Tibial artery (tissue), 4 donors: ENCODE data around the gene TYW3.

Source experiments
- DNase-seq, 2 donors: peaks; one replicate each; pipeline ENCODE4 v3.0.0-alpha.2; 2019
- H3K27ac ChIP-seq, 2 donors: fragments of 200-600 bp; sonication (generic) in 1 of 2; 1 replicate in 1 of 2; 2 replicates in 1 of 2; pipeline ENCODE4 v1.5.1; 2018 to 2019; ENCODE audit warnings: mild to moderate bottlenecking in 1 of 2
- H3K27me3 ChIP-seq, 2 donors: fragments of 200-600 bp; sonication (generic) in 1 of 2; one replicate each; pipeline versions ENCODE4 v1.5.1 to v1.6.0; 2016 to 2019
- H3K36me3 ChIP-seq, 3 donors: fragments of 200-600 bp; sonication (generic) in 2 of 3; one replicate each; pipeline ENCODE4 v1.5.1; 2016 to 2019; ENCODE audit warnings: mild to moderate bottlenecking in 2 of 3
- H3K4me1 ChIP-seq, 4 donors: fragments of 200-600 bp; sonication (generic) in 2 of 4; 1 replicate in 3 of 4; 2 replicates in 1 of 4; pipeline ENCODE4 v1.5.1; 2016 to 2019
- H3K4me3 ChIP-seq, 2 donors: fragments of 200-600 bp; sonication (generic) in 1 of 2; 1 replicate in 1 of 2; 2 replicates in 1 of 2; pipeline ENCODE4 v1.5.1; 2018 to 2019; ENCODE audit warnings: mild to moderate bottlenecking in 2 of 2
- H3K9me3 ChIP-seq, 3 donors: fragments of 200-600 bp; sonication (generic) in 1 of 3; one replicate each; pipeline ENCODE4 v1.5.1; 2016 to 2019
- CTCF ChIP-seq, 2 experiments: fragments of 200-600 bp in 1 of 2; fragments of 450-650 bp in 1 of 2; IDR thresholded peaks; one replicate each; pipeline ENCODE4 v1.5.1; 2017 to 2019; ENCODE audit warnings: antibody characterized with exemption in 2 of 2, mild to moderate bottlenecking in 1 of 2, moderate library complexity in 1 of 2
- intact Hi-C: fragments of 100-400 bp; cut with DNase I; formaldehyde crosslinking; loops from one replicate; pipeline ENCODE4 v1.15.0; 2023; ENCODE audit warnings: low total_unique reads

TYW3 gene

GRCh38 chr1:74690364-74690696 is 42.6 kb upstream of the TYW3 start:
- TF ChIP-seq CTCF (IDR thresholded peaks at IDR 0.05), result no peak
- Histone ChIP-seq H3K27ac (no peak overlapping the region), H3K27me3 (no peaks in the 10 kb centered on the region), H3K4me3 (no peak overlapping the region), H3K9me3 (no peaks in the 10 kb centered on the region), H3K36me3 (no peaks in the 10 kb centered on the region), H3K4me1 (no peaks in the 10 kb centered on the region)
- no peak for DNase-seq
- intact Hi-C loops, result no loop called here

GRCh38 chr1:74690909-74691308 is 42.0 kb upstream of the TYW3 start:
- H3K9me3 ChIP-seq, result no peaks in the 10 kb centered on the region
- no peak overlapping the region for H3K27ac ChIP-seq
- no peak for TF ChIP-seq CTCF (IDR thresholded peaks at IDR 0.05)
- no peak overlapping the region for H3K4me3 ChIP-seq
- DNase-seq, result no peak
- H3K36me3 ChIP-seq, result no peaks in the 10 kb centered on the region
- intact Hi-C loops, result no loop called here
- H3K27me3 ChIP-seq, result no peaks in the 10 kb centered on the region
- no peaks in the 10 kb centered on the region for H3K4me1 ChIP-seq

- Histone ChIP-seq H3K27ac (no peak overlapping the region), H3K27me3 (no peaks in the 10 kb centered on the region), H3K4me3 (no peak overlapping the region), H3K36me3 (no peaks in the 10 kb centered on the region), H3K9me3 (no peaks in the 10 kb centered on the region), H3K4me1 (no peaks in the 10 kb centered on the region)
- intact Hi-C loops, result no loop called here
- DNase-seq, result no peak
- no peak for TF ChIP-seq CTCF (IDR thresholded peaks at IDR 0.05)
These were observed 39.5 kb upstream of the TYW3 start for GRCh38 chr1:74693473-74693872.

- DNase-seq, result no peak
- H3K36me3 ChIP-seq, result peaks cover 10 to 23% (median 12%) of the 10 kb centered on the region in 3 donors
- no peak overlapping the region for H3K27ac ChIP-seq
- H3K9me3 ChIP-seq, result no peaks in the 10 kb centered on the region
- no peaks in the 10 kb centered on the region for H3K27me3 ChIP-seq
- H3K4me1 ChIP-seq, result no peaks in the 10 kb centered on the region
- no peak overlapping the region for H3K4me3 ChIP-seq
- no peak for TF ChIP-seq CTCF (IDR thresholded peaks at IDR 0.05)
- intact Hi-C loops, result no loop called here
These were observed 35.1 kb upstream of the TYW3 start for GRCh38 chr1:74697832-74698231.

- H3K9me3 ChIP-seq, result no peaks in the 10 kb centered on the region
- intact Hi-C loops, result no loop called here
- no peak for DNase-seq
- H3K36me3 ChIP-seq, result peaks cover 25 to 37% (median 26%) of the 10 kb centered on the region in 3 donors
- no peak overlapping the region for H3K27ac ChIP-seq
- TF ChIP-seq CTCF (IDR thresholded peaks at IDR 0.05), result no peak
- H3K4me3 ChIP-seq, result no peak overlapping the region
- H3K27me3 ChIP-seq, result no peaks in the 10 kb centered on the region
- no peaks in the 10 kb centered on the region for H3K4me1 ChIP-seq
These were observed 33.6 kb upstream of the TYW3 start for GRCh38 chr1:74699331-74699730.
